ENCODE measurements around the gene PLEKHA4.
"Not testable (repeated sequence)": the region's sequence is repeated elsewhere in the genome, so short reads cannot be mapped to it uniquely, and the experiment has no call there.

- not testable (repeated sequence) for TF ChIP-seq CTCF (IDR thresholded peaks at IDR 0.05); EZH2 (IDR thresholded peaks at IDR 0.05; ENCODE audit: borderline replicate concordance, insufficient read depth, low read depth, low read length, poor library complexity, severe bottlenecking)
These were observed 3.2 kb upstream of the PLEKHA4 start for GRCh38 chr19:48871471-48872181.
